Right renal cortex interstitium (tissue), 3 donors: ENCODE measurements around the gene TSHZ2. TPM values are rescaled to one million over a fixed set of nuclear protein-coding genes. Genes with fewer than 3 reads are reported as not detected.
"Not testable (repeated sequence)": the region's sequence is repeated elsewhere in the genome, so short reads cannot be mapped to it uniquely, and the experiment has no call there.

Experiments used
- DNase-seq, 3 donors: peaks; one replicate each; pipeline ENCODE4 v3.0.0-alpha.2; 2013; ENCODE audit warnings: low read depth in 3 of 3, low spot score in 2 of 3
- polyA plus RNA-seq, 3 donors: library from polyadenylated mRNA; unstranded; fragments of 120-200 nt; gene quantifications; one replicate each; pipeline ENCODE4 v1.2.1, GENCODE V29; 2013; ENCODE audit not compliant: insufficient read length in 3 of 3

The TSHZ2 gene
- polyA plus RNA-seq, 3 donors = 10.5 to 15.0 (median 14.4) TPM

DNA sequence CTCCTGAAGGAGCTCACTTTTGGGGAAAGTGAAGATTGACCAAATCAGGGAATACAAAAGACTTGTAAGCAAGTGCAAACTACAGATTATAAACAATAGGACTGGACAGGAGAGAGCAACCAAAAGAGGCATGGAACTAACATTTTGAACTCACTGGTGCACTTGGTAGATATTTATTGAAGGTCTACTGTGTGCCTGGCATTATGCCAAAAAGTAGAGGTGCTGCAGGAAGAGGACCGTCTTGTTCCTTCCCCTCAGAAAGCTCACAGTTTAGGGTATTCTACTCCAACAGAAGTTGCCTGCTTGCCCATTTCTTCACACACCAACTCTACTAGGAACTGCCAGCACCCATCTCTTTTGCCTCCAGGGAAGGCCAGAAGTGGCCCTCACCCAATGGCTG, 10.0 kb upstream of the TSHZ2 start:
- no peak for DNase-seq

DNA sequence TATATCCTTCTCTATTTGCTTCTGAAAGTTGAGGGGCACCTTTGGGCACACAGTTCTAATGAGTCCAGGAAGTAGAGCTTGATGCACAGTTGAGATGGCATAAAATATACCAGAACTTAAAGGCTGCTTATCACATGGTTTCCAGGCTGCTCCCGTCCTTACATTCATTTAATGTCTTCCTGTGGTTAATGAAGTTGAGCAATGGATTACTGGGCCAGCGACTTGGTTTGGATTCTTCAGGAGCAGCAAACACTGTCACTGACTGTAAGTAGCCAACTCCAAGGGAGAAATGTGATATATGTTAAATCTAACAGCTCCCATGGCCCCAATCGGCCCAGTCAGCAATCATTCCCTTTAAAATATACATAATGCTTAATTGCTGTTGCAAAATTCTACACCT, 9.0 kb upstream of the TSHZ2 start:
- DNase-seq = no peak

- DNase-seq = no peak
Measured at GRCh38 chr20:52964131-52964530, 8.0 kb upstream of the TSHZ2 start.

DNA sequence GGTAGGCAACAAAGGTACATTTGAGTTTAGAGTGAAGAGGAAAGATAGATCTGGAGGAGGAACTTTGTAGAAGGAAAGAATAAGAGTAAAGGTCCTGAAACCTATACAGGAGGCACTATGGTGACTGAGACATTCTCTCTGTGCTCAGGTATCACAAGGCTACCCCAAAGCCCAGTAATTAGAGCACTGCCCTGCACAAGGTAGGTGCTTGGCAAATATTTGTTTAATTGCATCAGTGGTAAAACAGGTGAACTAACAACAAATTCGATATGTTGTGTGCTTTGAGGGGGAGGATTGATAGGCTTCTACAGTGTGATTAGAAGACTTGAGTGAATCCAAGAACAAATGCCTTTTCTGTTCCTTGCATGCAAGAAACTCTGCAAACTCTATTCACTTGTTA, 6.8 kb upstream of the TSHZ2 start:
- DNase-seq = no peak

GRCh38 chr20:52965819-52966218, 6.3 kb upstream of the TSHZ2 start:
- DNase-seq = no peak

GRCh38 chr20:52966543-52966942, 5.6 kb upstream of the TSHZ2 start:
- not testable (repeated sequence) for DNase-seq

GRCh38 chr20:52971498-52972189, 514 bp upstream of the TSHZ2 start:
- no peak for DNase-seq

DNA sequence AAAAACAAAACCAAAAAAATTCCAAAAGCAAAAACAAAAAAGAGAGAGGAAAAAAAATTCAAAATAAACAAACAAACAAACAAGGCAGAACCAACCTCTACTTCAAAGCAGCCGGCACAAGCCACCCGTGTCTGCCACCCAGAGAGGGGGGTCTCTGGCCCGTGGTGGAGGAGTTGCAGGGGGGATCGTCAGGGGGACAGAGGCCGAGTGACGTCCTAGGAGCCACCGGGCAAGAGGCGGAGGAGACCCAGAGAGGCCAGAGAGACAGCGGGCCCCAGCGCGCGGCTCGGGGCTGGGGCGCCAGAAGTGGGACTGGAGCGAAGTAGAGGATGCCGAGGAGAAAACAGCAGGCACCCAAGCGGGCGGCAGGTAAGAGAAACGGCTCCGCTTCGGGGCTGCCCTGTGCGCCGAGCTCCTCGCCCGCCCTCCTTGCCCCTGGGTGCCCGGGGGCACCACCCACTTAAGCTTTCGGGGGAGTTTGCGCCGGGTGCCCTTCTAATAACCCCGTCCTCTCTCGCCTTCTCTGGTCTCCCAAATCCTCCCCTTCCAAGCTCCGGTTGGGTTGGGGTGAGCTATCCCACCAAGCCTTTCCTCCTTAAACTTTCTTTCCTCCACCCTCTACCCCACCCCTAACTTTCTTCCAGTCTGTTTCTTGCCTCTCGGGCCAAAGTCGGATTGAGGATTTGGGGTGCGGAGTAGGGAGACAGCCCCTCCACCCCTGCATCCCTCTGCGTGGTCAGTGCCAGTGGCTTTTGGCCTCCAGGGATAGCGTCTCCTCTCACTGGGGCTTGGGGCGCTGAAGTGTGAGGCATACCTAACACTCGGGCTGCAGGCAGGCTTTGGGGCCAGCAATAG, 1.0 kb downstream of the TSHZ2 start:
- DNase-seq = no peak

GRCh38 chr20:52974179-52974594, 2.0 kb downstream of the TSHZ2 start:
- DNase-seq = no peak

DNA sequence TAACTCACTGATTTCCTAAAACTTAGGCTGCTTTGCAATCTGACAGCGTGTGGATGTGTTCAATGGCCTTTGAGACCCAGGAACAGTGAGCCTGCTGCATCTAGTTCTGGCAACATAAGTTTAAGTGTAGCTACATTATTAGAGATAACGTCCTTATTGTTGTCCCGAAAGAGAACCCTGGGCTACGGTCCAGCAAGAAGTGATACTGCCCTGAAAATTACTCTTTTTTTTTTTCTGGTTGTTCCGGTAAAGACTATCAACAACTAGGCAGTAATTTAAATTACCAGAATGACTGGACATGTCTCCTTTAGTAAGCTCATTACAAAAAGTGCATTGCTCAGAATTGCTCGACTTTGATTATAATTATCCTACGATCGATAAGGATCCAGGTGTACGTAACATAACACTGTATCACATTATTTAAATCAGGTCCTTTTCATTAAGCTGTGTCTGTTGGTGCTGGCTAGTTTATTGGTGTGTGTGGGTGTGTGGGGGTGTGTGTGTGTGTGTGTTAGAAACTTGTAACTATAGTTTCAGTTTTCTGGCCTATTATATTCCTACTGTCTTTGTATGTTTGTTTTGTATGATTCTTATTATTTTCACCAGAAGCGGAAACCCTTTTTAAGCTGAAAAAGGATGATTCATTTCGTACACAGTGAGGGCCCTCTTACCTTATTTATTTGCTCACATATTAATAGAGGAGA, 3.0 kb downstream of the TSHZ2 start:
- DNase-seq = no peak

DNA sequence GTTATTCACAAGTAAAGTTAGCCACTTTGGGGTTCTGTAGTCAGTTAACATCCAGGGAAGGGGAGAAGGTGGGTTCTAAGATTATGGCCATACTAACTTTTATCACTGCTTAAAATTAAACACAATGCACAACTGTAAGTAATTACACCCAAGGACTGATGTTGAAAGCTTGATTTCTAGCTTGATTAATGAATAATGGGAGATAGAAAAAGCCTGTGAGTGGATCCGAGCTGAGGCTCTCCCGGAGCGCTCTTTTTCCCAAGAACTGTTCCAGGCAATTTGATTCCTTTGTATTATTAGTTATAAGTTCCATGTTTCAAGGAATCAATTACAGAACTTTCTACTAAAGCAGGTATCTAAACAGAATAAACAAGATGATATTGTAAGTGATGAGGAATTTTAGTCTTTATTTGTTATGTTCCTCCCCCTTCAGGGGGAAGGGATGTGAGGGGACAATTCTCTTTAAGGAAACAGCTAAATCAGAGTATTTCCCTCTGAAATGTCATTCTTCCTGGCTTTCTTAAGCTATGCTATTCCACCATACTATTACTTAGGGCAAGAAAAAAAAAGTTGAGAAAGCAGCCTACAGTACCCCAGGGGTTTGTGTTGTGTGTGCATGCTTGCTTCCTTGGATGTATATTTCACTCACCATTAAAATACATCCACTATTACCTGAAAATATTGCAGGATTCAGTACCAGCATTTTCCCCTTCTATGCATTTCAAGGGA, 3.8 kb downstream of the TSHZ2 start:
- DNase-seq = no peak

DNA sequence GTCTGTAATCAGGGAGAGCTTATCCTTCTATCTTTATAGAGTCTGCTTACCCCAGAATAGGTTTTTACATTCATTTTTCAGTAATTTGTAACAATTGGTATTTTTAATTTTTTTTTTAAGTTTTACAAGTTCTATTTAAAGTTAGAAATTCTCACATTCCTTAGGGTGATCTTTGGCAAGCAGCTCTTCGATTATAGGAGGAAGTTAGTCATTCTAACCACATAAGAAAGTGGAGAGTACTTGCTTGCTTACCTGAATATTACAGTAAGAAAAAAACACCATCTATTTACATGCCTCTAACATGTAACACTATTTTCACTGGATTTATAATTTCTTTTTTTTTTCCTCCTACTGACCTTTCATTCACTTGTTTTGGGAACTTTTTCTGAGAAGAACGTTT, 6.7 kb downstream of the TSHZ2 start:
- DNase-seq = no peak

GRCh38 chr20:52981051-52981450, 8.9 kb downstream of the TSHZ2 start:
- DNase-seq = no peak

- no peak for DNase-seq
Measured at GRCh38 chr20:52983726-52984450, 11.7 kb downstream of the TSHZ2 start.

- DNase-seq = no peak
Measured at GRCh38 chr20:52984451-52984810, 12.3 kb downstream of the TSHZ2 start.

DNA sequence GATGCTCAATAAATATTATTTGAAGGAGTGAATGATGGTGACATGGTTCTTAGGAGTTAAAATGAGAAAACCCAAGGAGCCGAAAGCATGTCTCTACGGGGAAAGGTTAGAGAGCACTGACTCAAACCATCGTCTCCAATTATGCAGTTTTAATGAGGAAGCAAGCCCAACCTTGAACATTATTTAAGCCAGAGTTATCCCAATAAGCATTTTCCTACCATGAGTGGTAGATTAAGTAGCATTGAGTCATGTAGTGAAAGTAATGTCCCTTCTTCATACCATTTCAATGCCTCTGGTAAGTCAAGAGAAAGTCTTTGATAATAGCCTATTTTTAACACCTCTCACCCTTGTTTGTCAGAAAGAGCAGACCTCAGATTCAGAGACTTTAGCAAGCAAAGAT, 13.5 kb downstream of the TSHZ2 start:
- DNase-seq = no peak

DNA sequence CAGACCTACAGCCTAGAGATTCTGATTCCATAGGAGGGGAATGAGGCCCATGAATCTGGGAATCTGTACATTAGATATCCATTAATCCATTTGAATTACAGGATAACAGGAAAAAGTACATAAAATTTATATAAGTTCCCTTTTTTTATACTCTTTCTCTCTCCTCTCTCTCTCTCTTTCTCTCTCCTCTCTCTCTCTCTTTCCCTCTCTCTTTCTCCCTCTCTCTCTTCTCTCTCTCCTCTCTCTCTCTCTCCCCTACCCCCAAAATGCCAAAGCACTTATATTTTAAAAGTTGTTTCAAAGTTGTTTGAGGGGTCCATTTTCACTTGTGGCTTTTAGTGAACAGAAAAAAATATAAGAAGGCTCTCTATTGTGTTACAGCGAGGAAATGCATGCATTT, 15.1 kb downstream of the TSHZ2 start:
- no peak for DNase-seq

DNA sequence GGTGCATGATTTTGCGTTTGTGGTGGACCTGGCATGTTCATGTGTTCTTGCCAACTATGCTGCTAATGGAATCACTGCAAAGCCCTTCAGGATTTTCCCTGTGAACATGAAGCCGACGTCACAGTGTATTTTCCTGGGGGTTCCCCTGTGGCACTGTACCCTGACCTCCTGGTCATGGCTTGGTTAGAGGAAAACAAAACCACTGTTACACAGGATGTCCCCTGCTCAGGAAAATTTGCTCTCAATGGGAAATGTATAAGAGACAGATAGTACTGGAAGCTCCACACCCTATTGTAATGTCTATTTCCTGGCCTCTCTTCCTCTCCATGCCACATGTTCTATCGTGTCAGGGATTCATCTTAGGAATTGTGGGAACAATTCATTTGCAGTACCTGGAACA, 19.7 kb downstream of the TSHZ2 start:
- no peak for DNase-seq

- no peak for DNase-seq
Measured at GRCh38 chr20:52992632-52993031, 20.5 kb downstream of the TSHZ2 start.

DNA sequence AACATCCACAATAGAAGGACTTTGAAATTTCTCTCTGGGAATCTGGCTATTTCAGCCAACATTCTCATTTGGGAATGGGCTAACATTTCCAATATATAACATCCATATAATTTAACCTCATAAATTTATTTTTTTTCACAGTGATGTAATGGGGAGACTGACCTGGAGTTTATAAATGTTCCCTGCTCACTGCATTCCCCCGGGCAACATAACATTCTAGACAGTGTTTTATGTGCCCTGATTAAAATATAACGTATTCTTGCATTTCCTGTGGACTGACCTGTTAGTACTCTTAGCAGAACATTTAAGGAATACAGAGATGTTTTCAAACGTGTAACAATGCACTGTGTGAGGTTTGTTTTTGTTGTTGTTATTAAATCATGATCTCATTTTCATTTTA, 20.9 kb downstream of the TSHZ2 start:
- no peak for DNase-seq
